IMR-90 (cell line): ENCODE results near the gene CHCHD1. TPM values are rescaled to one million over a fixed set of nuclear protein-coding genes. Genes with fewer than 3 reads are reported as not detected.

Source experiments
- ATAC-seq: fragments of 200-7000 bp; cut with Tn5 transposase; 2 replicates; pipeline ENCODE4 v1.9.1; 2020; ENCODE audit warnings: low read depth, mild to moderate bottlenecking, moderate library complexity
- BruUV-seq: library from RNA; stranded (reverse); fragments of 400-500 nt; replicated peaks from 2 replicates; lab custom pipeline; 2021; lab: Mats Ljungman, UMichigan
- CTCF ChIA-PET: fragments of 300-600 bp; formaldehyde crosslinking; extraction: SDS; loops from one replicate; lab custom pipeline; 2021; ENCODE audit warnings: antibody characterized with exemption; lab: Yijun Ruan, JAX
- POLR2A ChIA-PET: fragments of 300-600 bp; sonication (Branson Sonifier 250); formaldehyde crosslinking; loops from one replicate; lab custom pipeline; 2022; ENCODE audit warnings: antibody characterized with exemption; ENCODE audit not compliant: unreplicated experiment; lab: Charles Lee
- DNase-seq: peaks from one replicate; pipeline ENCODE4 v3.0.0; 2013
- H2AFZ ChIP-seq: replicated peaks from 2 replicates; pipeline ENCODE3; 2013; ENCODE audit warnings: low read length, mild to moderate bottlenecking; ENCODE audit not compliant: poor library complexity
- H2AK5ac ChIP-seq: 2 replicates; pipeline ENCODE4 v1.6.1; 2013; ENCODE audit warnings: low read depth, low read length, inconsistent platforms
- H2AK9ac ChIP-seq: replicated peaks from 2 replicates; pipeline ENCODE3; 2013; ENCODE audit warnings: mild to moderate bottlenecking, low read depth, low read length, moderate library complexity; ENCODE audit not compliant: poor library complexity
- H2BK120ac ChIP-seq: 2 replicates; pipeline ENCODE4 v1.6.1; 2013; ENCODE audit warnings: low read depth, low read length, inconsistent platforms
- H2BK15ac ChIP-seq: 3 replicates; pipeline ENCODE4 v1.6.1; 2013; ENCODE audit warnings: low read depth, low read length, inconsistent platforms
- H2BK20ac ChIP-seq: 2 replicates; pipeline ENCODE4 v1.6.1; 2013; ENCODE audit warnings: low read depth, mild to moderate bottlenecking, inconsistent platforms, low read length, moderate library complexity
- H2BK5ac ChIP-seq: 2 replicates; pipeline ENCODE4 v1.6.1; 2013; ENCODE audit warnings: mild to moderate bottlenecking, low read depth, low read length, inconsistent platforms; ENCODE audit not compliant: poor library complexity, severe bottlenecking
- H3K14ac ChIP-seq: replicated peaks from 2 replicates; pipeline ENCODE4 v1.6.1; 2013; ENCODE audit warnings: low read depth, low read length, inconsistent platforms
- H3K18ac ChIP-seq: 2 replicates; pipeline ENCODE4 v1.6.1; 2013; ENCODE audit warnings: low read depth, low read length, control low read depth
- H3K23ac ChIP-seq: 2 replicates; pipeline ENCODE4 v1.6.1; 2013; ENCODE audit warnings: low read depth, low read length, inconsistent platforms
- H3K27ac ChIP-seq: 2 replicates; pipeline ENCODE4 v1.5.1; 2013; ENCODE audit warnings: mild to moderate bottlenecking, control low read depth, low read length; ENCODE audit not compliant: insufficient read depth
- H3K27me3 ChIP-seq: 2 replicates; pipeline ENCODE4 v1.6.1; 2013; ENCODE audit warnings: low read length; ENCODE audit not compliant: control insufficient read depth, insufficient read depth
- H3K36me3 ChIP-seq: 2 replicates; pipeline ENCODE4 v1.6.1; 2013; ENCODE audit warnings: low read length, mixed read lengths; ENCODE audit not compliant: control insufficient read depth, insufficient read depth
- H3K4ac ChIP-seq: 2 replicates; pipeline ENCODE4 v1.6.1; 2013; ENCODE audit warnings: low read depth, low read length, inconsistent platforms
- H3K4me1 ChIP-seq: 2 replicates; pipeline ENCODE4 v1.6.1; 2013; ENCODE audit warnings: low read length, mixed read lengths; ENCODE audit not compliant: control insufficient read depth, insufficient read depth
- H3K4me2 ChIP-seq: 2 replicates; pipeline ENCODE4 v1.6.1; 2013; ENCODE audit warnings: low read depth, mild to moderate bottlenecking, control low read depth, low read length, moderate library complexity
- H3K4me3 ChIP-seq: 2 replicates; pipeline ENCODE4 v1.5.1; 2013; ENCODE audit warnings: low read depth, mild to moderate bottlenecking, control low read depth, low read length, moderate library complexity; ENCODE audit not compliant: insufficient read depth
- H3K56ac ChIP-seq: 2 replicates; pipeline ENCODE4 v1.6.1; 2013; ENCODE audit warnings: low read length, inconsistent platforms; ENCODE audit not compliant: insufficient read depth; ENCODE audit errors: extremely low read depth
- H3K79me1 ChIP-seq, 2 experiments: 2 replicates each; pipeline ENCODE4 v1.6.1; 2013; ENCODE audit warnings: low read length in 2 of 2, inconsistent platforms in 1 of 2, low read depth in 1 of 2
- H3K9ac ChIP-seq: 2 replicates; pipeline ENCODE4 v1.6.1; 2013; ENCODE audit warnings: low read depth, low read length, control low read depth
- H3K9me1 ChIP-seq: 2 replicates; pipeline ENCODE4 v1.6.1; 2013; ENCODE audit warnings: low read length, inconsistent platforms; ENCODE audit not compliant: insufficient read depth
- H3K9me3 ChIP-seq: 2 replicates; pipeline ENCODE4 v1.6.1; 2013; ENCODE audit warnings: low read length; ENCODE audit not compliant: control insufficient read depth, insufficient read depth
- H4K20me1 ChIP-seq: 2 replicates; pipeline ENCODE4 v1.6.1; 2013; ENCODE audit warnings: low read length, inconsistent platforms; ENCODE audit not compliant: insufficient read depth
- H4K5ac ChIP-seq: 2 replicates; pipeline ENCODE4 v1.6.1; 2013; ENCODE audit warnings: mild to moderate bottlenecking, low read depth, low read length, control low read depth
- H4K8ac ChIP-seq, 2 experiments: 2 replicates each; pipeline ENCODE4 v1.6.1; 2013; ENCODE audit warnings: low read depth in 2 of 2, low read length in 2 of 2, control low read depth in 1 of 2, inconsistent platforms in 1 of 2
- H4K91ac ChIP-seq: 2 replicates; pipeline ENCODE4 v1.6.1; 2013; ENCODE audit warnings: low read depth, low read length, inconsistent platforms; ENCODE audit not compliant: insufficient read depth
- CEBPB ChIP-seq: IDR thresholded peaks from 2 replicates; pipeline ENCODE4 v1.6.1; 2012; ENCODE audit warnings: low read depth, low read length, improper control_type of control experiment
- MAZ ChIP-seq: IDR thresholded peaks from 2 replicates; pipeline ENCODE4 v1.6.1; 2012; ENCODE audit warnings: low read depth, mild to moderate bottlenecking, low read length, improper control_type of control experiment, moderate library complexity, borderline replicate concordance
- NFE2L2 ChIP-seq: fragments of 150-350 bp; IDR thresholded peaks from 2 replicates; pipeline ENCODE4 v1.6.1; 2016; ENCODE audit warnings: low read depth, mild to moderate bottlenecking, low read length
- SMC3 ChIP-seq: fragments of 150-350 bp; IDR thresholded peaks from 2 replicates; pipeline ENCODE4 v1.6.1; 2016; ENCODE audit warnings: low read depth, mild to moderate bottlenecking, antibody characterized with exemption, low read length, moderate library complexity
- WGBS, 2 experiments: methylation state at CpG; one replicate each; pipeline versions ENCODE4 v1.1.5 to v1.1.7; 2013; ENCODE audit warnings: missing lambda C conversion rate in 2 of 2; ENCODE audit not compliant: insufficient read length in 1 of 2; ENCODE audit errors: extremely low coverage in 2 of 2; 5-methylcytosine and 5-hydroxymethylcytosine counted together
- dilution Hi-C: fragments of 300-500 bp; cut with HindIII; formaldehyde crosslinking; loops from one replicate; pipeline ENCODE4 v1.14.3; 2018; ENCODE audit warnings: low sequenced_read_pairs; ENCODE audit not compliant: unreplicated experiment
- in situ Hi-C: fragments of 300-500 bp; cut with MboI; formaldehyde crosslinking; loops from 3 replicates; pipeline ENCODE4 v1.14.3; 2019; ENCODE audit warnings: low sequenced_read_pairs, inconsistent platforms, mixed read lengths
- intact Hi-C: fragments of 100-400 bp; cut with micrococcal nuclease; formaldehyde crosslinking; loops from 2 replicates; pipeline ENCODE4 v1.10.0; 2022
- polyA plus RNA-seq, 3 experiments: library from polyadenylated mRNA; depleted of rRNA; stranded (reverse); fragments of >200 nt; gene quantifications; 2 replicates each; pipeline ENCODE4 v1.2.3, GENCODE V29; 2012; ENCODE audit warnings: low replicate concordance in 1 of 3
- total RNA-seq: library from RNA; depleted of rRNA; stranded (reverse); fragments of >200 nt; gene quantifications from 2 replicates; pipeline ENCODE4 v1.2.3, GENCODE V29; 2012

CHCHD1 gene
- total and polyA plus RNA-seq, 2 of the 4 experiments (the other 2 are of a cell fraction) = 11.5 to 21.0 TPM

GRCh38 chr10:73810358-73810734 lies 28.5 kb downstream of the CHCHD1 start:
- intact Hi-C loops (no loop called here), in situ Hi-C loops (no loop called here), dilution Hi-C loops (no loop called here)
- H2BK20ac ChIP-seq = no peak overlapping the region
- peak overlapping the region; percentile 55; the same call in 1 of the 2 replicates for H3K14ac ChIP-seq
- peak overlapping the region; percentile 96 for H3K4me2 ChIP-seq
- TF ChIP-seq SMC3 (no peak), MAZ (no peak), NFE2L2 (no peak), CEBPB (0 out of 2 replicates have a peak, but pooled peaks have one; percentile 19)
- POLR2A ChIA-PET = no interaction called here
- H3K9me3 ChIP-seq = no peaks in the 10 kb centered on the region
- no TSS peak for BruUV-seq
- peaks cover 20% of the 10 kb centered on the region for H3K9me1 ChIP-seq
- peaks cover 14 to 49% of the 10 kb centered on the region in 2 experiments for H3K79me1 ChIP-seq
- H3K18ac ChIP-seq = no peak overlapping the region
- H4K8ac ChIP-seq = peak overlapping the region in 1 of 2 experiments; percentile 63; a peak in 1 of 4 replicates
- H3K56ac ChIP-seq = no peak overlapping the region
- no peak overlapping the region for H2AK5ac ChIP-seq
- no peak for ATAC-seq
- H4K91ac ChIP-seq = no peak overlapping the region
- H4K20me1 ChIP-seq = no peaks in the 10 kb centered on the region
- H2AFZ ChIP-seq = no peak overlapping the region
- H2AK9ac ChIP-seq = peak overlapping the region; percentile 84
- DNase-seq = no peak
- H3K4me3 ChIP-seq = peak overlapping the region; percentile 88
- peaks cover 48% of the 10 kb centered on the region for H3K36me3 ChIP-seq
- H3K23ac ChIP-seq = peak overlapping the region; percentile 62; the same call in 1 of the 2 replicates
- H2BK15ac ChIP-seq = no peak overlapping the region
- no peak overlapping the region for H2BK120ac ChIP-seq
- CTCF ChIA-PET = interaction anchor here (0.8 kb wide), 1 partner anchor 70 kb away, joined by 4 read pairs; no protein-coding TSS in a partner anchor
- H4K5ac ChIP-seq = no peak overlapping the region
- no peaks in the 10 kb centered on the region for H3K27me3 ChIP-seq
- peak overlapping the region; percentile 79; the same call in 1 of the 2 replicates for H3K4ac ChIP-seq
- WGBS, 2 experiments = no CpG with 5 or more reads among the region's 7 CpGs
- no peak overlapping the region for H3K27ac ChIP-seq
- H3K9ac ChIP-seq = peak overlapping the region; percentile 63
- H3K4me1 ChIP-seq = 0 out of 2 replicates have a peak, but pooled peaks cover 4% of the 10 kb centered on the region
- no peak overlapping the region for H2BK5ac ChIP-seq
